ENCODE measurements around the gene PATL2.

The PATL2 gene

DNA sequence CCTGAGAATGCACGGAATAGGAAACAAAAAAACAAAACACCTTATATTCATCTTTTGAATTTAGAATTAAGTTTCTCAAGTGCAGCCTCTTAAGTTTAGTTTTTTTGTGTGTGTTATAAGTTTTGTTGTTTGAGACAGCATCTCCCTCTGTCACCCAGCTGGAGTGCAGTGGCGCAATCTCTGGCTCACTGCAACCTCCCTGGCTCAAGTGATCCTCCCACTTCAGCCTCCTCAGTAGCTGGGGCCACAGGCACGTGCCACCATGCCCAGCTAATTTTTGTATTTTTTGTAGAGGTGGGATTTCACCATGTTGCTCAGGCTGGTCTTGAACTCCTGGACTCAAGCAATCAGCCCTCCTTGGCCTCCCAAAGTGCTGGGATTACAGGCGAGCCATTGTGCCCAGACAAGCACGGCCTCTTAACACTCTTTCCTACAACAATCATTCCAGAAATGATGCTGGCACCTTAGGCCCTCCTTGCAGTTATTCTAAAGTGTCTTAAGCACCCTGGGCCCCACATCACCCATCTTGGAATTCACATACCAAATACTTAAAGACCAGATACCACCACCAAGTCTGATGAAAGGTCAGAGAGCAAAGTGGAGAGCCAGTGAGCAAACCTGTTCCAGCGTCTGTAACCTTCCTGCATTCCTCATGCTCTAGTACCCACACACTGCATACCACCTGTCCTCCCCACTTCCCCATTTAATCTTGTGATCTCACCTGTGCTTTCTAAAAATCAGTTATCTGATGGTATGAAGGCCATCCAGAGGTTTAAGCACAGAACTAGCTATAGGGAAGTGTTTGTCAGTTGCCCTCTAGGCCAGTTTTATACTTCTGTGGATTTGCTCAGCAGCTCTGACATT is 40.8 kb downstream of the PATL2 start:
- Histone ChIP-seq H3K4me1 (ENCODE audit: control insufficient read depth, insufficient read depth, low read length) (no peaks in the 10 kb centered on the region), H3K9me3 (ENCODE audit: control insufficient read depth, low read length) (no peaks in the 10 kb centered on the region), H3K36me3 (ENCODE audit: control insufficient read depth, insufficient read depth, low read length) (no peaks in the 10 kb centered on the region), H3K4me3 (ENCODE audit: low read length) (no peak overlapping the region), H3K9ac (ENCODE audit: low read length) (no peak overlapping the region), H3K27me3 (ENCODE audit: control insufficient read depth, insufficient read depth, low read length) (no peaks in the 10 kb centered on the region)

DNA sequence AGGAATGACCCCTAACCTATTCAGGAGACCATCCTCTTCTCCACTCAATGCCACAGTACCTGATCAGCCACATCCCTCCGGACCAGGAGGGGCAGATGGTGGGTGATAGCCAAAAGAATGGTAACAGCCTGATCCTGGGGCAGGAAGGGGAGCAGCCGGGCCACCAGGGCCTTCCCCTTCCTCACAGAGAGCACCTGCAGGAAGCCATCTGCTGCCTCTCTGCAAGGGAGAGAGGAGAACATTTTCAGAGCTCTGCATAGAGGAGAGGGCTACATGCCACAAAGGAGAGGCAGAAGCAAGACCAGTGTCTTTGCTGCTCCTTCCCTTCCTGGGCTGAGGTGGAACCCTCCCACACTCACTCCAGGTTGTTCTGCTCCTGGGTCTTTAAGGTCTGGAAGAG is 42.2 kb downstream of the PATL2 start:
- no peaks in the 10 kb centered on the region for H3K9me3 ChIP-seq (ENCODE audit: control insufficient read depth, low read length)
- H3K27me3 ChIP-seq (ENCODE audit: control insufficient read depth, insufficient read depth, low read length), result no peaks in the 10 kb centered on the region
- H3K9ac ChIP-seq (ENCODE audit: low read length), result no peak overlapping the region
- H3K4me1 ChIP-seq (ENCODE audit: control insufficient read depth, insufficient read depth, low read length), result peaks cover 2% of the 10 kb centered on the region
- no peaks in the 10 kb centered on the region for H3K36me3 ChIP-seq (ENCODE audit: control insufficient read depth, insufficient read depth, low read length)
- no peak overlapping the region for H3K4me3 ChIP-seq (ENCODE audit: low read length)

DNA sequence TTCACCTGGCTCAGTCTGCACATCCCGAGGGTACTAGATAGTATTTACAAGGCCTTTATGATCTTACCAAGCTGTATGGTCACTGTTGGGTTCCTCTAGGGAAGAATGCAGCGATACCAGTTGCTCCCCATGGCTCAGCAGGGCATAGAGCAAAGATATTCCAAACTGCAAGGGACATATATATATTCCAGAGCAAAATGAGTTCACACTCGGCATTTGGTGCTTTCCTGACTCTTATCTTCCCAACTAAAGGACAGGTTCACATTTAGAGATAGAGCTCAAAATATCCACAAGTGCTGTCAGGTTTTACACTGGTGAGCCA is 44.1 kb downstream of the PATL2 start:
- Histone ChIP-seq H3K36me3 (ENCODE audit: control insufficient read depth, insufficient read depth, low read length) (no peaks in the 10 kb centered on the region), H3K9me3 (ENCODE audit: control insufficient read depth, low read length) (no peaks in the 10 kb centered on the region), H3K4me1 (ENCODE audit: control insufficient read depth, insufficient read depth, low read length) (peaks cover 11% of the 10 kb centered on the region), H3K27me3 (ENCODE audit: control insufficient read depth, insufficient read depth, low read length) (no peaks in the 10 kb centered on the region), H3K4me3 (ENCODE audit: low read length) (no peak overlapping the region), H3K9ac (ENCODE audit: low read length) (no peak overlapping the region)

DNA sequence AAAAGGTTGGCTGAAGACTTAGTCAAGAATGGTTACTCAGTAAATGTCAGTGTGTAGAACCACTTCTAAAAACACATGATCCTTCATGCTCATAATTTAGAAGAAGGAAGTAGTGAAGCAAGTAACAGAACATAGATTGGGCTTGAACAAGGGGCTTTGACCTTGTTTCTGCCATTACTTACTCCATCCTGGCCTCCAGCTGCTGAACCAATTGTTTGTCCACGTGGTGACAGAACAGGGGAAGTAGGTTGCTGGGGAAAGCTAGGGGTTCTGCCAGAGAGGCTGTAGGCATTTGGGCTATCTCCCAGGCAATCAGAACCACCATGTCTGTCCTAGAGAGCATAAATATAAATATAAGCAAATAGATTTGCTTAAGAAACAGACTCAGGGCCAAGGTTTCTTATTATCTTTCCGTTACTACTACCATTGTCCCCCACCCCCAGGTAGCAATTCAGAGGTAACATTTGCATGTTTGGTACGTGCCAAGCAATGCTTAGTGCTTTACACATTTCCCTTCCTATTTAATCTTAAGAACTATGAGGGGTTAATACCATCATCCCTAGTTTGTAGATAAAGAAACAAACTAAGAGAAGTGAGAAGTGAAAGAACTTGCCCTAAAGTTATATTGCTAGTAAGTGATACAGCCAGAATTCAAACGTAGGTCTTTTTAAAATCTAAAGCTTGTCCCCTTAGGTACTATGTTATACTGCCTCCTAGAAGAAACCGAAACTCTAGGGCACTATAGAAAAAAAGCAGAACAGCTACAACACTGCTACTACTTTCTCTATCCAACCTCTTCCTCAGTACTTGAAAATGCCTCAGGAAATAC is 44.7 kb downstream of the PATL2 start:
- Histone ChIP-seq H3K9me3 (ENCODE audit: control insufficient read depth, low read length) (no peaks in the 10 kb centered on the region), H3K4me1 (ENCODE audit: control insufficient read depth, insufficient read depth, low read length) (peaks cover 13% of the 10 kb centered on the region), H3K36me3 (ENCODE audit: control insufficient read depth, insufficient read depth, low read length) (no peaks in the 10 kb centered on the region), H3K9ac (ENCODE audit: low read length) (no peak overlapping the region), H3K27me3 (ENCODE audit: control insufficient read depth, insufficient read depth, low read length) (no peaks in the 10 kb centered on the region), H3K4me3 (ENCODE audit: low read length) (no peak overlapping the region)

DNA sequence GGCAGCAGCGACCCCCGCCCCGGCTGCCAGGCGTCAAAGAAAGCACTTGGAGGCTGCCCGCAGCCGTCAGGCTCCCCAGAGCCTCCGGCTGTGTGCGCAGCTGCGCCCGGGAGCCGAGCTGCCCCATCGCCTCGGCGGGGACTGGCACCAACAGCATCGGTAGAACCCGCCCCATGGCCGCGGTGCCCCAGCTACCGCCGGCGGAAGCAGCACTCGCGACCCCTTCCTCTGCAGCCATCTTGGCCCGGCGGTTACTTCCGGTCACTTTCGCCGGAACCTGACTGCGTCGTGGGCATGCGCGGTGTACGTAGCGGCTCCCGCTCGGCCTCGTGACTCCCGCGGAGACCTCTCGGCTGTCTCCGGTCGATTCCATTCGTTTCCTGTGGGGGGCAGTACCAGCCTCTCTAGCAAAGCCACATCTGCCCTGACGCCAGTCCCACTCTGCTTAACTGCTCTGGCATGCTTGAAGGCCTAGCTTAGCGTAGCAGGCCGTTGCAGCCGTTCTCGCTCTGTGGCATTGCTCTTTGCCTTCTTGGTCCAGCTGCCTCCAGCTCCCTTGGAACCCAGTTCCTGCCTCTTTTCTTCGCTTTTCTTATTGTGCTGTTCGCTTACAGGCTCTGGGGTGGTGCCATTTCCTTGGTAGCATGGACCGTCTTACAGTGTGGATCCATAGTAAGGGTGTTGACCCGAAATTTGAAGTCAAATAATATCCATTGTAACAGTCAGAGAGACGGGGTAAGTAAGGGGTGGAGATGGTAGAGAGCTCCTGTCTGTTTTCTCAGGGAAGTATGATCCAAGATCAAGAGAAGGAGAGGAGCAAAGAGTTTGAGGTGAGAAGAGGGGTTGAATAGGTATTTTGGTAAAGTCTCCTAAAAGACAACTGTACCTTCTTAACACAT is 47.5 kb downstream of the PATL2 start, which contains the start of gene SPG11:
SPG11 (minus strand) TSS at position 253 of the 899 bp plus-strand sequence; CDS start at position 238, 15 bp downstream.
- Histone ChIP-seq H3K9me3 (ENCODE audit: control insufficient read depth, low read length) (no peaks in the 10 kb centered on the region), H3K4me1 (ENCODE audit: control insufficient read depth, insufficient read depth, low read length) (peaks cover 13% of the 10 kb centered on the region), H3K27me3 (ENCODE audit: control insufficient read depth, insufficient read depth, low read length) (no peaks in the 10 kb centered on the region), H3K36me3 (ENCODE audit: control insufficient read depth, insufficient read depth, low read length) (no peaks in the 10 kb centered on the region), H3K4me3 (ENCODE audit: low read length) (peak within 1 kb of the TSS; percentile 88), H3K9ac (ENCODE audit: low read length) (peak within 1 kb of the TSS; percentile 98)

DNA sequence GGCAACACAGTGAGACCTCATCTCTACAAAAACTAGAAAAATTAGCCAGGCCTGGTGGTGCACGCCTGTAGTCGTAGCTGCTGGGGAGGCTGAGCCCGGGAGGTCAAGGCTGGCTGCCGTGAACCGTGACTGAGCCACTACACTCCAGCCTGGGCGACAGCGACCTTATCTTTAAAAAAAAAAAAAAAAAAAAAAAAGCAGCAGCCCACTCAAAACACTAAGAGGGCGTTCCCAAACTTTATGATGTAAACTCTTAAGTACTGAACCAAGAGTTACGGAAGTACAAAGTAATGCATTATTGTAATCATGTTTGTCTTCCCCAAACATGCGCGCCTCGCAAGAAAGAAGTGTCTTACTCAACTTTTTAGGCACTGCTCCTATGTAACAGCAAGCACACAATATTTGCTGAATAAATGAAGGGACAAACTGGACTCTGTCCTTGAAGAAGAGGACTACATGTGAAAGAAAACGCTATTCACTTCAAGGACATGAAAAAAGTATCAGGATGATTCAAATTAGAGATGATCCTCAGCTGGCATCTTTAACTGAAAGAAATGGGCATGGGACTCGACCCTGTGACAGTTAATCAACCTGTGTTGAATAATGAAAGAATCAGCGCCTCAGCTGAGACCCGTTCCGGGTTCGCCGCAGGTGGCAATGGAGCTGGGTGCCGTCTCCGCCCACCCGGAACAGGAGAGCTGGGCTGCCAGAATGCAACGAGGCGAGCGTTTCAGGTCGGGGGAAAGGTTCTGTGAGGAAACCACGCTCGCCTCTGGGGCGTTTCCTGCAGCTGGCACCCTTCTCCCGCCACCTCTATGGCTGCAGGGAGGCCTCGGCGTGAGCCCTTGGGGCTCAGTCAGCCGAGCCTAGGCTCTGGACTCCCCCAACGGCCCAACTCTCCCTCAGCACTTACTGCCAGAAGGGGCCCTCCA is 48.4 kb downstream of the PATL2 start:
- H3K27me3 ChIP-seq (ENCODE audit: control insufficient read depth, insufficient read depth, low read length), result no peaks in the 10 kb centered on the region
- peak overlapping the region; percentile 88 for H3K4me3 ChIP-seq (ENCODE audit: low read length)
- no peaks in the 10 kb centered on the region for H3K36me3 ChIP-seq (ENCODE audit: control insufficient read depth, insufficient read depth, low read length)
- no peaks in the 10 kb centered on the region for H3K9me3 ChIP-seq (ENCODE audit: control insufficient read depth, low read length)
- H3K4me1 ChIP-seq (ENCODE audit: control insufficient read depth, insufficient read depth, low read length), result peaks cover 13% of the 10 kb centered on the region
- H3K9ac ChIP-seq (ENCODE audit: low read length), result peak overlapping the region; percentile 98

DNA sequence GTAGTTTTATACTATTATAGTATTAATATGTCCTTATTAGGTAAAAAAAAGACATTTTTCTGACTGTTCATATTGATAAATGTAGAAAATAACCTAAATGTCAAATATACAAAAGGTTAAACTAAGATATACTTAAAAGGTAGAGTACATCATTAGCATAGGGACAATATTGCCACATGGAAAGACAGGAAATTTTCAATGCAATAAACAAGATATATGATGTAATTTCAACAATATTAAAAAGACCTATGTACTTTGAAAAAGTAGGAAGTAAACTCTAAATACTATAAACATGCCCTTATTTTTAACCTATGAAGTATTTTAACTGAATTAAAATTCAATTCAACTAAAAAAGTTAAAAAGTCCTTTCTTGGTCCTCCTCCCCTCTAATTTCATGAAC is 49.5 kb downstream of the PATL2 start:
- no peaks in the 10 kb centered on the region for H3K36me3 ChIP-seq (ENCODE audit: control insufficient read depth, insufficient read depth, low read length)
- no peaks in the 10 kb centered on the region for H3K9me3 ChIP-seq (ENCODE audit: control insufficient read depth, low read length)
- H3K4me3 ChIP-seq (ENCODE audit: low read length), result no peak overlapping the region
- H3K9ac ChIP-seq (ENCODE audit: low read length), result no peak overlapping the region
- H3K4me1 ChIP-seq (ENCODE audit: control insufficient read depth, insufficient read depth, low read length), result peaks cover 13% of the 10 kb centered on the region
- no peaks in the 10 kb centered on the region for H3K27me3 ChIP-seq (ENCODE audit: control insufficient read depth, insufficient read depth, low read length)

DNA sequence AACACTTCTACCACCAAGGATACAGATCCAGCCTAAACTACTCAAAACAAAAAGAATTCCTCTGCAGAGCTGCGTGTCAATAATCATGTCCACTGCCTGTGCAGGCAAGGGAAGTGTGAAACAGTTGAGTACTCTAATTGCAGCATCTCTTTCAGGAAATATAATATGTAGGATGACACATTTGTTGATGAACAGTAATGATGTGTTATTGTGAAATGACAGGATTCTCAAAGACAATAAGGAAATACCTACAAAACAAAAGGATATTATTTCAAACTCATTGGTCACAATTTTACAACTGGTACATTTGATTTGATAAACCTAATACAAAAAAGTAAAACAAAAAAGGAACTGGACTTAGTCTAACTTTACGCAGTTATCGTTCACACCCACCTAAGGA is 52.1 kb downstream of the PATL2 start:
- H3K4me3 ChIP-seq (ENCODE audit: low read length), result no peak overlapping the region
- H3K4me1 ChIP-seq (ENCODE audit: control insufficient read depth, insufficient read depth, low read length), result peaks cover 12% of the 10 kb centered on the region
- H3K9me3 ChIP-seq (ENCODE audit: control insufficient read depth, low read length), result no peaks in the 10 kb centered on the region
- no peaks in the 10 kb centered on the region for H3K36me3 ChIP-seq (ENCODE audit: control insufficient read depth, insufficient read depth, low read length)
- H3K27me3 ChIP-seq (ENCODE audit: control insufficient read depth, insufficient read depth, low read length), result no peaks in the 10 kb centered on the region
- H3K9ac ChIP-seq (ENCODE audit: low read length), result no peak overlapping the region

DNA sequence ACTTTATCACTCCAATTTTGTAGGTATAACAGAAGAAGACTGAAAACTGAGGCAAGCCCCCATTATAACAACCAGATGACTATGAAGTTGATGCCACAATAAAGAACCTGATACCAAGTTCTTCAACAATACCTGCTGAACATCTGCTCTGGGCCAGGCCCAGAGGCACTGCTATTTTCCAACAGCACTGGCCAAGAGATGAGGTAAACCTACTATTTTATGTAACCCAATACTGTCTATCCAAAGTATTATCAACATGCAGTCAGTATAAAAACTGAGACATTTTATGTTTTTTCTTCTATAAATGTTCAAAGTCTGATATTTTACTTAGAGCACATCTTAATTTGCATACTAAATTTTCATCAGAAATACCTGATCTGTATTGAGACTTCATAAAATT is 53.7 kb downstream of the PATL2 start:
- H3K4me3 ChIP-seq (ENCODE audit: low read length), result no peak overlapping the region
- H3K27me3 ChIP-seq (ENCODE audit: control insufficient read depth, insufficient read depth, low read length), result no peaks in the 10 kb centered on the region
- no peaks in the 10 kb centered on the region for H3K36me3 ChIP-seq (ENCODE audit: control insufficient read depth, insufficient read depth, low read length)
- H3K9ac ChIP-seq (ENCODE audit: low read length), result no peak overlapping the region
- peaks cover 7% of the 10 kb centered on the region for H3K4me1 ChIP-seq (ENCODE audit: control insufficient read depth, insufficient read depth, low read length)
- no peaks in the 10 kb centered on the region for H3K9me3 ChIP-seq (ENCODE audit: control insufficient read depth, low read length)

DNA sequence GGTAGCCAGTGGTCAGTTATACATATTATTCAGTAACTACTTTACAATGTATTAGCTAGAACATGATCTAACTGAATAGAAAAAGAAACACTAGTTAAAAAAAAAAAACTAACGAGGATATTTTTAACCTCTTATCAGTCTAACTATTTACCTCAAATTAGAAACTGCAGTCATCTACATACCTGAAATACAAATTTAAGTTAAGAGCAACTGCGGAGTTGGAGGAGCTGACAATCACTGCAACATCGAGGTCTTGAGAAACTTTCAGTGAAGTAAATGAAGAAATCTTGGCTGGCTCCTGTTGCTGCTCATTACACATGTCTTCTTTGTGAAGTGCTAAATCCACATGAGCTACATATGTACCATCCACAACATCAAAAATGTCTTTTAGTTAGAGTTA is 54.2 kb downstream of the PATL2 start:
- H3K9ac ChIP-seq (ENCODE audit: low read length), result no peak overlapping the region
- H3K9me3 ChIP-seq (ENCODE audit: control insufficient read depth, low read length), result no peaks in the 10 kb centered on the region
- H3K36me3 ChIP-seq (ENCODE audit: control insufficient read depth, insufficient read depth, low read length), result no peaks in the 10 kb centered on the region
- H3K4me3 ChIP-seq (ENCODE audit: low read length), result no peak overlapping the region
- H3K27me3 ChIP-seq (ENCODE audit: control insufficient read depth, insufficient read depth, low read length), result no peaks in the 10 kb centered on the region
- H3K4me1 ChIP-seq (ENCODE audit: control insufficient read depth, insufficient read depth, low read length), result peaks cover 2% of the 10 kb centered on the region

DNA sequence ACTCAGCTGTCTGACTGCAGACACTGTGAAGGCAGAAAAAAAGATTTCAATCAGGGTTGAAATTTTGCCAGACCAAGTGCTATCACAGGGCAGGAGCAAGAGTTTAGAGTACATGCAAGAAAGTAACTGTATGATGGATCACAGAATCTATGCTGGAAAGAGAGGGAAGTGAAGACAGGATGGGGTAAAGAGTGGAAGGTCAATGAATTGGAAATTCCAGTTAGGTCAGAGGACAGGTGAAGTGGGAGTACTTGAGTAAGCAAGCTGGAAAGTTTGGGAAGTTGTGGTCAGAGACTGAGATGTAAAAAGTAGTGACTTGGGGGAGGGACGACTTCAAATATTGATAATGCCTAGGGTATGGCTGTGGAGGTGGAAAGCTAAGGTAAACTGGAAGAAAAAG is 54.8 kb downstream of the PATL2 start:
- H3K9me3 ChIP-seq (ENCODE audit: control insufficient read depth, low read length), result no peaks in the 10 kb centered on the region
- no peak overlapping the region for H3K4me3 ChIP-seq (ENCODE audit: low read length)
- H3K9ac ChIP-seq (ENCODE audit: low read length), result no peak overlapping the region
- H3K27me3 ChIP-seq (ENCODE audit: control insufficient read depth, insufficient read depth, low read length), result no peaks in the 10 kb centered on the region
- no peaks in the 10 kb centered on the region for H3K4me1 ChIP-seq (ENCODE audit: control insufficient read depth, insufficient read depth, low read length)
- H3K36me3 ChIP-seq (ENCODE audit: control insufficient read depth, insufficient read depth, low read length), result no peaks in the 10 kb centered on the region

Data from mucosa of stomach (tissue), 1 donor.